H9 (cell line): ENCODE data around the gene QDPR. TPM values are rescaled to one million over a fixed set of nuclear protein-coding genes. Genes with fewer than 3 reads are reported as not detected.
A peak's percentile ranks its signal among the peaks of the same experiment; 100 is the strongest.
"Not testable (repeated sequence)": the region's sequence is repeated elsewhere in the genome, so short reads cannot be mapped to it uniquely, and the experiment has no call there.

Experiments used
- DNase-seq: peaks from one replicate; pipeline ENCODE4 v3.0.0-alpha.2; 2017
- H2AFZ ChIP-seq: one replicate; pipeline ENCODE4 v1.6.1; 2013; ENCODE audit warnings: mild to moderate bottlenecking, low read length, control low read depth, moderate library complexity
- H2AK5ac ChIP-seq: 2 replicates; pipeline ENCODE4 v1.6.1; 2013; ENCODE audit warnings: low read length, control low read depth, mixed read lengths; ENCODE audit not compliant: insufficient read length
- H2BK120ac ChIP-seq: one replicate; pipeline ENCODE4 v1.6.1; 2013; ENCODE audit warnings: low read depth, mild to moderate bottlenecking, low read length, control low read depth, inconsistent platforms; ENCODE audit not compliant: poor library complexity, severe bottlenecking
- H2BK12ac ChIP-seq: 2 replicates; pipeline ENCODE4 v1.6.1; 2013; ENCODE audit warnings: low read length, control low read depth, mixed read lengths, low read depth; ENCODE audit not compliant: insufficient read length
- H2BK15ac ChIP-seq: 2 replicates; pipeline ENCODE4 v1.6.1; 2013; ENCODE audit warnings: low read depth, low read length, control low read depth
- H2BK20ac ChIP-seq: one replicate; pipeline ENCODE4 v1.6.1; 2013; ENCODE audit warnings: low read depth, mild to moderate bottlenecking, low read length, control low read depth, inconsistent platforms; ENCODE audit not compliant: poor library complexity, severe bottlenecking
- H2BK5ac ChIP-seq: 2 replicates; pipeline ENCODE4 v1.6.1; 2013; ENCODE audit warnings: low read length, control low read depth, mixed read lengths; ENCODE audit not compliant: insufficient read length
- H3K14ac ChIP-seq: 2 replicates; pipeline ENCODE4 v1.6.1; 2013; ENCODE audit warnings: low read length, control low read depth; ENCODE audit not compliant: insufficient read depth
- H3K18ac ChIP-seq: 2 replicates; pipeline ENCODE4 v1.6.1; 2013; ENCODE audit warnings: low read depth, mild to moderate bottlenecking, mixed read lengths, low read length, control low read depth; ENCODE audit not compliant: insufficient read length
- H3K23ac ChIP-seq: 2 replicates; pipeline ENCODE4 v1.6.1; 2013; ENCODE audit warnings: low read length, control low read depth, mixed read lengths, low read depth; ENCODE audit not compliant: insufficient read length
- H3K23me2 ChIP-seq: 2 replicates; pipeline ENCODE4 v1.6.1; 2013; ENCODE audit warnings: low read depth, mild to moderate bottlenecking, mixed read lengths, low read length, control low read depth; ENCODE audit not compliant: insufficient read length, poor library complexity, severe bottlenecking
- H3K27ac ChIP-seq: 2 replicates; pipeline ENCODE4 v1.5.1; 2013; ENCODE audit warnings: low read length, control low read depth, mixed read lengths, low read depth; ENCODE audit not compliant: insufficient read length
- H3K27me3 ChIP-seq: 2 replicates; pipeline ENCODE4 v1.6.1; 2013; ENCODE audit warnings: low read length, control low read depth, inconsistent platforms; ENCODE audit not compliant: insufficient read depth
- H3K4ac ChIP-seq: 2 replicates; pipeline ENCODE4 v1.6.1; 2013; ENCODE audit warnings: low read depth, mild to moderate bottlenecking, control low read depth, inconsistent platforms, low read length, moderate library complexity
- H3K4me1 ChIP-seq: 2 replicates; pipeline ENCODE4 v1.6.1; 2013; ENCODE audit warnings: low read length, control low read depth, inconsistent platforms; ENCODE audit not compliant: insufficient read depth
- H3K4me2 ChIP-seq: 2 replicates; pipeline ENCODE4 v1.6.1; 2013; ENCODE audit warnings: low read length, control low read depth, mixed read lengths; ENCODE audit not compliant: insufficient read length, insufficient read depth
- H3K56ac ChIP-seq: 2 replicates; pipeline ENCODE4 v1.6.1; 2013; ENCODE audit warnings: low read depth, mild to moderate bottlenecking, mixed read lengths, low read length, control low read depth; ENCODE audit not compliant: insufficient read length
- H3K79me1 ChIP-seq: 2 replicates; pipeline ENCODE4 v1.6.1; 2013; ENCODE audit warnings: low read depth, mild to moderate bottlenecking, moderate library complexity, low read length, control low read depth, inconsistent platforms; ENCODE audit not compliant: insufficient read depth, poor library complexity, severe bottlenecking
- H3K79me2 ChIP-seq: 2 replicates; pipeline ENCODE4 v1.6.1; 2013; ENCODE audit warnings: low read length, control low read depth, inconsistent platforms; ENCODE audit not compliant: insufficient read depth
- H3K9ac ChIP-seq: 2 replicates; pipeline ENCODE4 v1.6.1; 2013; ENCODE audit warnings: low read length, control low read depth, mixed read lengths; ENCODE audit not compliant: insufficient read length; ENCODE audit errors: extremely low read depth
- H3K9me3 ChIP-seq: one replicate; pipeline ENCODE4 v1.6.1; 2013; ENCODE audit warnings: low read depth, low read length, inconsistent platforms; ENCODE audit not compliant: control insufficient read depth
- H3T11ph ChIP-seq: one replicate; pipeline ENCODE4 v1.6.1; 2013; ENCODE audit warnings: mild to moderate bottlenecking, low read length, control low read depth, inconsistent platforms
- H4K20me1 ChIP-seq: one replicate; pipeline ENCODE4 v1.6.1; 2013; ENCODE audit not compliant: control insufficient read depth, insufficient read length, insufficient read depth
- H4K5ac ChIP-seq: 2 replicates; pipeline ENCODE4 v1.6.1; 2013; ENCODE audit warnings: low read depth, mild to moderate bottlenecking, mixed read lengths, low read length, control low read depth; ENCODE audit not compliant: insufficient read length
- H4K8ac ChIP-seq: replicated peaks from 2 replicates; pipeline ENCODE4 v1.6.1; 2013; ENCODE audit warnings: low read length, control low read depth, mixed read lengths, low read depth; ENCODE audit not compliant: insufficient read length
- H4K91ac ChIP-seq: 2 replicates; pipeline ENCODE4 v1.6.1; 2013; ENCODE audit warnings: low read depth, mild to moderate bottlenecking, moderate library complexity, mixed read lengths, low read length, control low read depth; ENCODE audit not compliant: insufficient read length
- H3K27ac Mint-ChIP-seq, 3 experiments: 2 replicates in 2 of 3; 3 replicates in 1 of 3; pipeline ENCODE4 v1.8.0; 2020 to 2021; ENCODE audit warnings: mixed read lengths in 3 of 3, mild to moderate bottlenecking in 1 of 3, moderate library complexity in 1 of 3
- H3K27me3 Mint-ChIP-seq: 2 replicates; pipeline ENCODE4 v1.8.0; 2021; ENCODE audit warnings: low read depth, mild to moderate bottlenecking, moderate library complexity, mixed read lengths
- H3K36me3 Mint-ChIP-seq, 3 experiments: 2 replicates in 2 of 3; 3 replicates in 1 of 3; pipeline ENCODE4 v1.8.0; 2020 to 2021; ENCODE audit warnings: low read depth in 3 of 3, mixed read lengths in 3 of 3; ENCODE audit not compliant: insufficient read depth in 1 of 3
- H3K4me1 Mint-ChIP-seq, 2 experiments: 2 replicates each; pipeline ENCODE4 v1.8.0; 2020; ENCODE audit warnings: mixed read lengths in 2 of 2
- H3K4me3 Mint-ChIP-seq, 2 experiments: 2 replicates in 1 of 2; 3 replicates in 1 of 2; pipeline ENCODE4 v1.8.0; 2020 to 2021; ENCODE audit warnings: mild to moderate bottlenecking in 2 of 2, mixed read lengths in 2 of 2, moderate library complexity in 1 of 2
- H3K9me3 Mint-ChIP-seq, 2 experiments: 2 replicates in 1 of 2; 3 replicates in 1 of 2; pipeline ENCODE4 v1.8.0; 2020; ENCODE audit warnings: mild to moderate bottlenecking in 2 of 2, mixed read lengths in 2 of 2, moderate library complexity in 1 of 2
- CTCF ChIP-seq: fragments of 200-600 bp; sonication (generic); conservative IDR thresholded peaks from 3 replicates; pipeline ENCODE4 v1.8.0; 2021; ENCODE audit warnings: antibody characterized with exemption, mild to moderate bottlenecking
- WGBS: extraction: QIAGEN DNeasy Blood & Tissue Kit; methylation state at CpG from one replicate; pipeline ENCODE4 v1.1.7; 2013; ENCODE audit warnings: missing lambda C conversion rate, low lambda C conversion rate, mixed read lengths; ENCODE audit not compliant: insufficient read length; ENCODE audit errors: extremely low coverage; 5-methylcytosine and 5-hydroxymethylcytosine counted together
- total RNA-seq: library from RNA; stranded (reverse); gene quantifications from 2 replicates; pipeline ENCODE4 v1.2.1, GENCODE V29; 2021

Gene QDPR
- total RNA-seq, 1 experiment from 2014 or later, result 23.5 TPM

GRCh38 chr4:17544205-17544604 is 32.3 kb upstream of the QDPR start:
- no peak overlapping the region for H3K18ac ChIP-seq
- peaks cover 8 to 14% of the 10 kb centered on the region in 2 experiments for H3K4me1 Mint-ChIP-seq
- peaks cover 52% of the 10 kb centered on the region for H3K27me3 Mint-ChIP-seq
- H4K20me1 ChIP-seq, result no peaks in the 10 kb centered on the region
- H3K23ac ChIP-seq, result no peak overlapping the region
- H2AK5ac ChIP-seq, result no peak overlapping the region
- H3K79me1 ChIP-seq, result no peaks in the 10 kb centered on the region
- H2BK12ac ChIP-seq, result no peak overlapping the region
- H3K9ac ChIP-seq, result no peak overlapping the region
- DNase-seq, result peak; percentile 41
- peaks cover 4% of the 10 kb centered on the region; the same call in 1 of the 2 replicates for H3K27me3 ChIP-seq
- no peaks in the 10 kb centered on the region; a peak in 1 of 5 replicates for H3K9me3 Mint-ChIP-seq
- H3T11ph ChIP-seq, result no peak overlapping the region
- no peaks in the 10 kb centered on the region for H3K79me2 ChIP-seq
- H3K14ac ChIP-seq, result no peak overlapping the region
- no peak for TF ChIP-seq CTCF
- no CpG with 5 or more reads among the region's 6 CpGs for WGBS
- no peak overlapping the region for H2BK120ac ChIP-seq
- H3K4me1 ChIP-seq, result peaks cover 1% of the 10 kb centered on the region; the same call in 1 of the 2 replicates
- H3K4me3 Mint-ChIP-seq, result no peak overlapping the region
- H4K5ac ChIP-seq, result no peak overlapping the region
- no peak overlapping the region for H3K56ac ChIP-seq
- H4K8ac ChIP-seq, result no peak overlapping the region
- H3K4ac ChIP-seq, result no peak overlapping the region
- H2BK20ac ChIP-seq, result no peak overlapping the region
- H2BK5ac ChIP-seq, result no peak overlapping the region
- no peak overlapping the region for H4K91ac ChIP-seq
- H3K4me2 ChIP-seq, result no peak overlapping the region
- no peak overlapping the region for H2BK15ac ChIP-seq
- no peaks in the 10 kb centered on the region for H3K36me3 Mint-ChIP-seq
- H3K27ac ChIP-seq, result no peak overlapping the region
- H3K23me2 ChIP-seq, result no peaks in the 10 kb centered on the region
- no peak overlapping the region for H3K27ac Mint-ChIP-seq
- H2AFZ ChIP-seq, result no peak overlapping the region
- H3K9me3 ChIP-seq, result no peaks in the 10 kb centered on the region

GRCh38 chr4:17537060-17537459 is 25.2 kb upstream of the QDPR start:
- H3K27me3 Mint-ChIP-seq, result peaks cover 12% of the 10 kb centered on the region
- not testable (repeated sequence) for H3K9me3 Mint-ChIP-seq, H3T11ph ChIP-seq, H2BK20ac ChIP-seq, H3K4me2 ChIP-seq, H3K79me1 ChIP-seq, H3K4ac ChIP-seq, H3K79me2 ChIP-seq, H3K23me2 ChIP-seq, H3K23ac ChIP-seq, H3K18ac ChIP-seq, H3K27ac ChIP-seq, H3K9me3 ChIP-seq, H4K8ac ChIP-seq, H2BK120ac ChIP-seq, H2BK12ac ChIP-seq, H2AK5ac ChIP-seq, H4K5ac ChIP-seq, H4K20me1 ChIP-seq, H3K36me3 Mint-ChIP-seq, H3K4me1 ChIP-seq, H3K27me3 ChIP-seq, H4K91ac ChIP-seq, H2BK5ac ChIP-seq, H3K14ac ChIP-seq, H2AFZ ChIP-seq, H3K27ac Mint-ChIP-seq, DNase-seq, H3K56ac ChIP-seq, H3K4me1 Mint-ChIP-seq, H3K4me3 Mint-ChIP-seq, H2BK15ac ChIP-seq, H3K9ac ChIP-seq
- WGBS, result no CpG with 5 or more reads among the region's 6 CpGs
